Measurements from ENCODE around the gene FAM229A.
"Not testable (repeated sequence)": the region's sequence is repeated elsewhere in the genome, so short reads cannot be mapped to it uniquely, and the experiment has no call there.

DNA sequence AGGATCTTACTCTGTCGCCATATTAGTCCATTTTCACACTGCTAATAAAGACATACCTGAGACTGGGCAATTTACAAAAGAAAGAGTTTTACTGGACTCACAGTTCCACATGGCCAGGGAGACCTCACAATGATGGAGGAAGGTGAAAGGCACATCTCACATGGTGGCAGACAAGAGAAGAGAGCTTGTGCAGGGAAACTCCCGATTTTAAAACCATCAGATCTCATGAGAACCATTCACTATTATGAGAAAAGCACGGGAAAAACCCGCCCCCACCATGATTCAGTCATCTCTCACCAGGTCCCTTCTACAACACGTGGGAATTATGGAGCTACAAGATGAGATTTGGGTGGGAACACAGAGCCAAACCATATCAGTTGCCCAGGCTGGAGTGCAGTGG, 34.2 kb upstream of the FAM229A start:
- TF ChIP-seq, protein P1, sequence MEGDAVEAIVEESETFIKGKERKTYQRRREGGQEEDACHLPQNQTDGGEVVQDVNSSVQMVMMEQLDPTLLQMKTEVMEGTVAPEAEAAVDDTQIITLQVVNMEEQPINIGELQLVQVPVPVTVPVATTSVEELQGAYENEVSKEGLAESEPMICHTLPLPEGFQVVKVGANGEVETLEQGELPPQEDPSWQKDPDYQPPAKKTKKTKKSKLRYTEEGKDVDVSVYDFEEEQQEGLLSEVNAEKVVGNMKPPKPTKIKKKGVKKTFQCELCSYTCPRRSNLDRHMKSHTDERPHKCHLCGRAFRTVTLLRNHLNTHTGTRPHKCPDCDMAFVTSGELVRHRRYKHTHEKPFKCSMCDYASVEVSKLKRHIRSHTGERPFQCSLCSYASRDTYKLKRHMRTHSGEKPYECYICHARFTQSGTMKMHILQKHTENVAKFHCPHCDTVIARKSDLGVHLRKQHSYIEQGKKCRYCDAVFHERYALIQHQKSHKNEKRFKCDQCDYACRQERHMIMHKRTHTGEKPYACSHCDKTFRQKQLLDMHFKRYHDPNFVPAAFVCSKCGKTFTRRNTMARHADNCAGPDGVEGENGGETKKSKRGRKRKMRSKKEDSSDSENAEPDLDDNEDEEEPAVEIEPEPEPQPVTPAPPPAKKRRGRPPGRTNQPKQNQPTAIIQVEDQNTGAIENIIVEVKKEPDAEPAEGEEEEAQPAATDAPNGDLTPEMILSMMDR (IDR thresholded peaks at IDR 0.05) = not testable (repeated sequence)
- not testable (repeated sequence) for TF ChIP-seq POLR2A (IDR thresholded peaks at IDR 0.05)
